IPS DF 4.7 (cell line): ENCODE results near the gene RABEP2.
"Not testable (repeated sequence)": the region's sequence is repeated elsewhere in the genome, so short reads cannot be mapped to it uniquely, and the experiment has no call there.

Experiments
- DNase-seq: peaks from one replicate; pipeline ENCODE4 v3.0.0-alpha.2; 2013; ENCODE audit warnings: low spot score; ENCODE audit errors: extremely low read depth

The RABEP2 gene

DNA sequence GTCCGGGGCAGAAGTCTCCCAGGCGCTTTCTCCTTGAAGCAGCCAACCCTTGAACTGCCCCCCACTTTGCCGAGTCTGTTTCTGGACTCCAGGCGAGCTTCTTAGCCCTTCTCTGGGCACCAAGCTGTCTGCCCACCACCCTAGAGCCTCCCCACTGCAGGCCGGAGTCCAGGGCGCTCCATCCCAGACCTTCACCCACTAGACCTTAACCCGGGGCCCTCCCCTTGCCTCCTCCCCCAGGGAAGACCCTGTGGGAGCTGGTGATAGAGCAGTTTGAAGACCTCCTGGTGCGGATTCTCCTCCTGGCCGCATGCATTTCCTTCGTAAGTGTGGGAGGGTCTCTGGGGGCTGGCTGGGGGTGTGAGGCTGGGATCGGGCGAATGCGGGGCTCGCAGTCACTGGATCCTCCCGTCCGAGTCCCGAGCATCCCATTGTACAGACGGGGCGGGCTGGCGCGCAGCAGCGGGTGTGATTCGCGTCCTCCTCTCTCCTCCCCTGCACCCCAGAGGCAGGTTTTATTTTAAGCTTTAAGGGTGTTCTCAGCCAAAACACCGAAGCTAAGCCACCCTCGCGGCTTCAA is 45.7 kb downstream of the RABEP2 start:
- DNase-seq, result no peak

DNA sequence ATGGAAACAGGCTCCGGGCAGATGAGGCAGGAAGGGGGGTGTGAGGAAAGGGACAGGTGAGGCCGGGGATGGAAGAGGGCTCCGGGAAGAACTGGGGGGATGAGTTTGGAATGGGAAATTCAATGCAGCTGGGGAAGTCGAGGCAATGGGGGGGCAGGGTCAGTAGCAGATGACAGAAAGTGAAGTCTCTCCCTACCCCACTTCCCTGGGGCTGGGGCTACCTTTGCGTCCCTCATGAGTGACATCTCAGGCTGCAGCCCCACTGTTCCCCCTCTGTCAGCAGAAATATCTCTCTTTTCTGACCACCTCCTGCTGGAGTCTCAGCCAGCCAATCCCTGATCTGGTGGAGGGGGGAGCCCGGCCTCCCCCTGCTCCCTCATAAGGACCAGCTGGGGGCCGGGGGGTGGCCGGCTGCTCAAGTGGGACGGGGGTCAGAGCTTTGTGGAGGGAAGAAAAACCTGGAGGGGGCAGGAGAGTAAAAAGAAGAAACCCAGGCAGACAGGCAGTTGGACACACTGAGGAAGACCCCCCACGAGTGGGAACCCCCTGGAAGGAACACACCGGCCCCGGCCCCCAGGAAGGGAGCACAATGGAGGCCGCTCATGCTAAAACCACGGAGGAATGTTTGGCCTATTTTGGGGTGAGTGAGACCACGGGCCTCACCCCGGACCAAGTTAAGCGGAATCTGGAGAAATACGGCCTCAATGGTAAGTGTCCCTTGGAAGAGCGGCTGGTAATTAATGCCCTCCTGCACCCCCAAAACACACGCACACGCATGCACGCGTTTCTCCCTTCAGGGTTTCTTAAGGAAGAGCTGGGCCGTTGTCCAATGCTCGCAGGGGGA is 46.7 kb downstream of the RABEP2 start, which contains the start of gene ATP2A1:
TSS of gene ATP2A1 (plus strand) at position 406 of the 844 bp plus-strand sequence. CDS start at position 590, 184 bp downstream.
- no peak for DNase-seq

DNA sequence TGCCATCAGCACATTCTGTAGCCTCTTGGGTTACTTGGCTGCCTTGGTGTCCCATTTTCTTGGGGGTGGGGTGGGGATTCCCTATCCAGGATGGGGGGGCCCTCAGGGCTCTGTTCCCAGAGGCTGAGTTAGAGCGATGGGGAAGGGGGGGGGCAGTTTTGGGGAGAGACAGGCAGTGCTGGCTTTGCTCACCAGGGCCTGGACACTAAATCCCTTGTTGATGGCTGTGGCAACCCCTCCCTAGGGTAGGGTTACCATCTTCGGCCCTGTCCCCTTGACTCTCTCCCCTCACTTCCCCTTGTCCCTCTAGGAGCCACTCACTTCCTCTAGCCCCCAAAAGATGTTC is 47.4 kb downstream of the RABEP2 start:
- no peak for DNase-seq

DNA sequence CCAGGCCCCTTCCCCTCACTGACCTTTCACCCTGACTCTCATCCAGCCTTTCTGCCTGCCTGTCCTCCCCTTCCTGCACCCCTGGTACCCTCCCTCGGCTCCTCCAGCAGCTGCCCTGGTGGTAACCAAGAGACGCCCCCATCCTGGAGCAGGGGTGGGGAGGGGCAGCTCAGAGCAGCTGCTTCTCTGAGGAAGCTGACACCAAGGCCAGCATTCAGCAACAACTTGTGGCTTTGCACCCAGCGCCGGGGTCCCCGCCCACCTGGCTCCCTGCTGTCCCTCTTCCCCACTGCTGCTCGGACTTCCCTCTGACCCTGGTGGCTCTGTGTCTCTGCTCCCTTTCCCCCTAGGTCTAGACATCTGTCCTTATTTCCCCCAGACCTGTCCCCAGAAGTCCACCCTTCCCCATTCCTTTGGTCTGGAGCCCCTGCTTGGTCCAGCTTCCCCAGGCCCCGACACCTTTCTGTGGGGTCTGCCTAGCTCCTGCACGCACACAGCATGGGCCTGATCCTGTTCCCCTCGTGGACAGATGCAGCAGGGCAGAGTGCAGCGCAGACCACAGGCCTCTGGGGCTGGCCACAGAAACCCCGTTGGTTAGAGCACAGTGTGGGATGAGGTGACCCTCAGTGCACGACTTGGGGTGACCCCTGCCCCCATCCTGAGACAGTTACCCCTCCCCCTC is 47.9 kb downstream of the RABEP2 start:
- no peak for DNase-seq

DNA sequence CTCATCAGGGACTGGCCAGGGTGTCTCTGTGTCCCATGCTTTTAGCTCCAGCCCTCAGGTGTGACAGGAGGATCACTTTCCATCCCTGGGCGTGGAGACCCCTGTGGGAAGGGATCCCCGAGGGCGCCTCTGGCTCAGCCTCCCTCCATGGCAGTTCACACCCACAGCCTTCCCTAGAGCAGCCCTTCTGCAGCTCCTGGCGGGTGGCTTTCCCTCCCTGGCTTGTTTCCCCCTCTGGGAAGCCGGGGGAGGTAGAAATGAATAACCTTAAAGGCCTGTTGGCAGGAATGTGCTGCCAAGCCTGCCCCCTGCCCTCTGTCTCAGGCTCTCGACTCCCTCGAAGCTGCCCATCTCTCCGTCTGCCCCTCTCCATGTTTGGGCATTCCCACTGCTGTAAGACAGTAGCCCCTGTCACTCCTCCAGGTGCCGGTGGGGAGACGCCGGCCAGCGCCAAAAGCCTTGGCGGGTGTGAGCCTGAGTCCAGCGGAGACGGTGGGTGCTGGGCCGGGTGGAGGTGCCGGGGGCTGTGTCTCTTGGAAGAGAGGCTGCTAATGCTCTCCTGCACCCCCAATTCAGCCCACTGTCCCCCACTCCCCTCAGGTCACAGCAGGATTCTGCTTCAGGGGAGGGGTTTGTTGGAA is 48.9 kb downstream of the RABEP2 start:
- DNase-seq, result no peak

DNA sequence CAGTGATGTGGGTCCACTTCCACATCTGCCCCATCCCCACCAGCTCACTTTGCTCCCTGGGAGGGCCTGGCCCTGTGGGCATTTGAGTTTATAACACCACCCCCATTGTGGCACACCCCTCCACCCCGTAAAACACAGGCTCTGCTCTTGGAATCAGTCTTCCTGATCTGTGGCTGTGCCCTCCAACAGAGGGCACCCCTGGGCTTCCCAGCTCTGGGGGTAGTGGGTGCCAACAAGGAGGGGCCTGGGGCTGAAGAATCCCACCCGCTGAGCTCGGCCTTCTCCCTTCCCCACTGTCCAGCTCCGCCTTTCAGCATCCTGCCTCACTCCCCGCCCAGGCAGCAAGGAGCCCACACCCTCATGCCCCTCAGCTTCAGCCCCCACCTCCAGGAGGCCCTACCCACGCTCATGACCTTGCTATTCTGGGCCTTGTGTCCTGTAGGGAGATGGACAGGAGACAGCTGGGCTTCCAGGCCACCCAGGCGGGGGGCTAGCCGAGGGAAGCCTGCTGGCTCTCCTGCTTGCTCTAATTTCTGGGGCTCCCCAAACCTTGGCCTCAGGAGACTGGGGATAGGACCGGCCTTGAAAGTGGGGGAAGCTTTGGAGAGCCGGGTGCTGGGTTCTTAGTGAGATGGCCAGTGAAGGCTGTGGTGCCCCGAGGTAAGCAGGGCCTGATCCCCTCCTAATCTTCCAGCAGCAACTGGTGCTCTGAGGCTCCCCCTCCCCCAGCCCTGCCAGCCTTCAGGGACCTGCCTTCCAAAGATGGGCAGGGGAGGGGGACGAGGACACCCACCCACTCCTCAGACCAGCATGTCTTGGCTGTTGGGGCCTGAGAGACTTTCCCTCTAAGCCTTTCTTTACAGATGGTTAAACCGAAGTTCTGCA is 49.7 kb downstream of the RABEP2 start:
- no peak for DNase-seq

DNA sequence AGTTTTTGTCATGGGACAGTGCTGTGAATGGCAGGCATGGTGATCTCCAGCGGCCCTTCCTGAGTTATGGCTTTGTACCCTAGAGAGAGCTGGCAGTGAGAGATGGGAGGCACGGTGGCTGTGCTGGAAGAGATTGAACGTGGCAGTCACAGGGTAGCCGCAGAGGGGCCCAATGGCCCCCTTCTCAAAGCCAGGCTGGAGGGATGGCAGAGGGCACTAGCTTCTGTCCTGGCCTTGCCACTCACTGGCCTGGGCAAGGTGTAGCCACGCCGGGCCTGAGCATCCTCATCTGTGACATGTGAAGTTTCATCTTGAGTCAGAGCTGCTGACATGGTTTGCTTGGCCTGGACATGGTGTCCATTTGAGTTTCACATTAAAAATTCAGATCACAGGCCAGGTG is 50.6 kb downstream of the RABEP2 start:
- DNase-seq, result no peak

DNA sequence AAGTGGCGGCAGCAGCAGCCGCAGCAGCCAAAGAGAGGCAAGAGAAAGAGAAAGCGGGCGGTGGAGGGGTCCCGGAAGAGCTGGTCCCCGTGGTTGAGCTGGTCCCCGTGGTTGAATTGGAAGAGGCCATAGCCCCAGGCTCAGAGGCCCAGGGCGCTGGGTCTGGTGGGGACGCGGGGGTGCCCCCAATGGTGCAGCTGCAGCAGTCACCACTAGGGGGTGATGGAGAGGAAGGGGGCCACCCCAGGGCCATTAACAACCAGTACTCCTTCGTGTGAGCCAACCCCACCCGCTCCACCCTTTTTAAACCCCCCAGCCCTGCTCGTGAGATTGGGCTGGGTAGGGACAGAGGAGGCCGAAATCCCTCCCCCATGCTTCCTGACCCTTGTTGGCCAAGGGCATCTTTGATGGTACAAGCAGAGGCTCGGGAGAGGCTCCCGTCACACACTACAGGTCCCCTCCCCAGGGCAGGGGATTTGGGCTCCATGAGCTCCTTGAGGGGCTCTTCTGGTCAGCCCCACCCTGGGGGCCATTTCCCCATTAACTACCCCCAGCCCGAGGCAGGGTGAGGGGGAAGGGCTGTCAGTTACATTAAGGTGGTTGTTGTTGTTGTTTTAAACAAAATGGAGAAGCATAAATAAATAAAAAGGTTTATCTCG is 51.4 kb downstream of the RABEP2 start:
- no peak for DNase-seq

DNA sequence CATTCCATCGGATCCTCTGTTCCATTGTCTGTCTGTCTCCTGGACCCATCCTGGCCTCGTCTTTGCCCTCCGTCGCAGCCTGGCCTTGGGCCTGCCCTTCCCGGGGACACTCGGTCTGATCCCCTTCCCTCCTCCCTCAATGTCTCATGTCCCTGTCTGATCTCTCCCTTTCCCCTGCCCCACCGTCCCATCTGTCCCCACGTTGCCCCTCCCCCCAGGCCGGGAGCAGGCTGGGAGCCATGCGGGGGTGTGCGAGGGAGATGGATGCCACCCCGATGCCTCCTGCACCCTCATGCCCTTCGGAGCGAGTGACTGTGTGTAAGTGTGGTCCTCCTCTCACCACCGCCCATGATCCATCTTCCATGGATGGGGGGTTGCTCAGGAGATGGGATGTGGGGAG is 52.1 kb downstream of the RABEP2 start:
- DNase-seq, result no peak

DNA sequence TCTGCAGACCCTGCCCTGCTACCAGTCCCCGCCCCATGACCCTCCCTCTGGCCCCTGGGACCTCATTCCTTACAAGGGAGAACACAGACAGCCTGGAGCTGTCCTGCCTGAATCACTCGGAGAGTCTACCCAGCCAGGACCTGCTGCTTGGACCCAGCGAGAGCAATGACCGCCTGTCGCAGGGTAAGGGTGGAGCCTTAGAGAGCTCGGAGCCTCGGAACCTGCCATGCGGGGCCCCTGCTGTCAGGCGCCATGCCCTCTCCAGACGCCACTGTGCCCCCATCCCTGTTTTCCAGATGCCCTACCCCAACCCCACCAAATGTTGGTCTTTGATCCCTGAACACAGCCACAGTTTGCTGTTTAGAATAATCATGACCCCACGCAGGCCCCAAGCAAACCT is 55.8 kb downstream of the RABEP2 start:
- DNase-seq, result no peak

DNA sequence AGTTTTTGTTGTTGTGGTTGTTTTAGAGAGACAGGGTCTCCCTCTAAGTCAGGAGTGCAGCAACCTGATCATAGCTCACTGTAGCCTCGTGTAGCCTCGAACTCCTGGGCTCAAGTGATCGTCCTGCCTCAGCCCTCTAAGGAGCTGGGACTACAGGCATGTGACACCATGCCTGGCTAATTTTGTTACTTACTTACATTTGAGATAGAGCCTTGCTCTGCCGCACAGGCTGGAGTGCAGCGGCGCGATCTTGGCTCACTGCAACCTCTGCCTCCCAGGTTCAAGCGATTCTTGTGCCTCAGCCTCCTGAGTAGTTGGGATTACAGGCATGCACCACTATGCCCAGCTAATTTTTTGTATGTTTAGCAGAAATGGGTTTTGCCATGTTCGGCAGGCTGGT is 57.4 kb downstream of the RABEP2 start:
- DNase-seq, result not testable (repeated sequence)

DNA sequence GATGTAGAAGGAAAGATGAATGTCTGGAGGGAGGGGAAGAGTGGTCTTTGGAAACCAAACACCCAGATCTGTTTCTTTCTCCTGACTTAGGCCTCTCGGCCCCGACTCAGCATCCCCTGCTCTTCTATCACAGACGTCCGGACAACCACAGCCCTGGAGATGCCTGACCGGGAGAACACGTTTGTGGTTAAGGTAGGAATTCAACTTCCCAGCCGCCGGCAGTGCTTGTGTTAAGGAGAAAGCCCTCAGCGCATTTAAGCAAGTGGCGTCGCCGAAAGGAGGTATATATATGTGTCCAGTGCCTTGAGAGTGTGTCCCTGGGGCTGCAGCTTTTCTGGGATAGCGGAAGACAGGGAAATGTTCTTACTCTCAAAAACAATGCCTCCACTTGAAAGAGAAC is 57.8 kb downstream of the RABEP2 start:
- no peak for DNase-seq

DNA sequence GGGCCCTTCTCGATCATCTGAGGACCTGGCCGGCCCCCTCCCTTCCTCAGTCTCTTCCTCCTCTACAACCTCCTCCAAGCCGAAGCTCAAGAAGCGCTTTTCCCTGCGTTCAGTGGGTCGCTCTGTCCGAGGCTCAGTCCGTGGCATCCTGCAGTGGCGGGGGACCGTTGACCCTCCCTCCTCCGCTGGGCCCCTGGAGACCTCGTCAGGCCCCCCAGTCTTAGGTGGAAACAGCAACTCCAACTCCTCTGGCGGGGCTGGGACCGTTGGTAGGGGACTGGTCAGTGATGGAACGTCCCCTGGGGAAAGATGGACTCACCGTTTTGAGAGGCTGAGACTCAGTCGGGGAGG is 58.6 kb downstream of the RABEP2 start:
- DNase-seq, result no peak

DNA sequence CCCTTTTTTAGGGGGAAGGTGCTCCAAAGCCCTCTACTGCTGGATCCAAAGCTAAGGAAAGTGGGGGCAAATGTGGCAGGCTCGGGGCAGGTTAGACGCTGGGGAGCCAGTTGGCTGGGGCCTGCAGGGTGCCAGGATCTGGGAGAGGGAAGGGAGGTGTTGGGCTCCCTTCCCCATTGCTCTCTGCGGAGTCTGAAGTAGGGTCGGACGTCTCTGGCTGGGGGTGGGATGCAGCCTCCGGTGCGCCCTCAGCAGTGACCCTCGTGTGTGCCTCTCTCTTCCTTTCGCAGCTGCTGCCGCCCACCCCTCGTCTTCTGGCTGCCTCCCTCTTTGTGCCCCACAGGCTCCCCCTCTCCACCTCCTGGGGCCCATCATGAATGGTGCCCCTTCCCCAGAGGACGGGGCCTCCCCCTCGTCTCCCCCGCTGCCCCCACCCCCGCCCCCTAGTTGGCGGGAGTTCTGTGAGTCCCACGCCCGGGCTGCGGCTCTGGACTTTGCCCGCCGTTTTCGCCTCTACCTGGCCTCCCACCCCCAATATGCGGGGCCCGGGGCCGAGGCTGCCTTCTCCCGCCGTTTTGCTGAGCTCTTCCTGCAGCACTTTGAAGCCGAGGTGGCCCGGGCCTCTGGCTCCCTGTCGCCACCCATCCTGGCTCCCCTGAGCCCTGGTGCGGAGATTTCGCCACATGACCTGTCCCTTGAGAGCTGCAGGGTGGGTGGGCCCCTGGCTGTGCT is 59.1 kb downstream of the RABEP2 start:
- no peak for DNase-seq

DNA sequence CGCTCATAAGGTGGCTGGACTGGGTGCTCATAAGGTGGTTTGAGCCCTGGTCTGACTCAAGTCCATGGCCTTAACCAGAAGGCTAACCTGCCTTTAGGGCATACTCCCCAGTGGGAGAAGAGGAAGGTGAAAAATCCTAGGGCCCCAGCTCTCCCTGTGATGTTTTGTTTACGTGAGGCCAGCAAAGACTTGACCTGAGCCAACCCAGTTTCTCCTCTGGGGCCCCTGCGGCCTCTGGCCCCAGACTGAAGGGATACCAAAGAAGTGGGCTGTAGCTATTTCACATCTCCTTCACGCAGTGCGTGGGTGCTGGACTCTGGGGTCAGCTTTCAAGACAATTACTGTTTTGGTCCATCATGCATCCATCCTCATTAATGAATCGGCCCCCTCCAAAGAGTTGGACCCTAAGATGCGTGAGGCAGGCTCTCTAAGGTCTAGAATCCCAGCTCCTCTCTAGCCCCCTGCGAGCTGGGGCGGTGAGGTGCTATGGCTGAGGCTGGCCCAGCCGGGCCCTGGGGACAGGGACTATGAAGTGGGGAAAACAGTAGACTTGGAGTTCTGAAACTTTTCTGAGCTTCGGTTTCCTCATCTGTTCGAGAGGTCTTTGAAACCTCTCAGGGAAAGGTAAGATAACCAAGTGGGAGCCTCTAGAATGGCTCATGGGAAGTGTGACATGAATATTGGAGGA is 59.9 kb downstream of the RABEP2 start:
- no peak for DNase-seq

DNA sequence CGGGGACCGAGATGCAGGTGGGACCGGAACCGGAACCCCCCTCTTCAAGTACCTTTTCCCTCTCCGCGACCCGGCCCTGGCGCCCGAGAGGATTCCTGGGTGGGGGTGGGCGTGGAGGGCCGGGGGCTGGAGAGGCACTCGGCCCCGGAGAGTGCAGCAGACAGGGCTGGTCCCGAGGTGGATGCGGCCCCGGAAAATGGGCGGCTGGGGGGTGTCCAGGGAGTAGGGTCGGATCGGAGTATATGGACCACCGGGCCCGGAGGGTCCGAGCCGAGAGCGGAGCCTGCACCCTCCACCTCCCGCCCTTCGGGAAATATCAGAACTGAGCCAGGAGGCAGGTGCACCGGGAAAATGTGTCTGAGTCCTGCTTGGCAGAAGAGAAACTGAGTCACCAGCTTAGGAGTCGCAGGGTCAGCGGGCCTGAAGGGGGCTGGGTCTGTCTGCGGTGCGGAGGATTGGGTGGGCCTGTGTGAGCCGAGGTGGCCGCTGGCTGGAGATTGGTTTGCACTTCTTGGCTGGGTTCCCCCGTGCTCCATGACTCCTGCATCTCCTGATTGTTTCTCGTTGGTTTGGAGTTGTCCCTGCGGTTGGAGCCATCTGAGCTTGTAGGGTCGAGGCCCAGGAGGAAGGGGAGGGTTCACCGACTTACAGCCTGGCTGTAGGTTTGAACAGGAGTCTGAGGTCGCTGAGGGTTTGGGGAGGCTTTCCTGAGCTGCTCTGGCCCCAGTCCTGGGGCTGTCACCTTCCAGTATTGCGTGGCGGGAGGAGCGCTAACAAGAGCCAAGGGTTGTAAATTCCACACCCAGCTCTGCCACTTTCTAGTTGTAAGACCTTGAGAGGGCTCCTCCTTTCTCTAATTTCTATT is 60.9 kb downstream of the RABEP2 start:
- no peak for DNase-seq

DNA sequence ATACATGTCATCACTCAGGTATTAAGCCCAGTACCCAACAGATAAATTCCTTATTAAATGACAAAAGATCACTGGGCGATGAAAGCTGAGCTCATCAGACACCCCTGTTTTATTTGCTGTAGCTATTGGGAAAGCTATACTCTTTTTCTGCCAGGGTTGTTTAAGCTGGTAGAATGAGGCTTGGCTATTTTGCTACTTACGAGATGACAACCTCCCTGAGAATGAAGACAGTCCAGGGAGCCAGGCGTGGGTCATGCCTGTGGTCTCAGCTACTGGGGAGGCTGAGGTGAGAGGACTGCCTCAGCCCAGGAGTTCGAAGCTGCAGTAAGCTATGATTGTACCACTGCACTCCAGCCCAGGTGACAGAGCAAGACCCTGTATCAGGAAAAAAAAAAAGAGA is 65.7 kb downstream of the RABEP2 start:
- DNase-seq, result no peak

DNA sequence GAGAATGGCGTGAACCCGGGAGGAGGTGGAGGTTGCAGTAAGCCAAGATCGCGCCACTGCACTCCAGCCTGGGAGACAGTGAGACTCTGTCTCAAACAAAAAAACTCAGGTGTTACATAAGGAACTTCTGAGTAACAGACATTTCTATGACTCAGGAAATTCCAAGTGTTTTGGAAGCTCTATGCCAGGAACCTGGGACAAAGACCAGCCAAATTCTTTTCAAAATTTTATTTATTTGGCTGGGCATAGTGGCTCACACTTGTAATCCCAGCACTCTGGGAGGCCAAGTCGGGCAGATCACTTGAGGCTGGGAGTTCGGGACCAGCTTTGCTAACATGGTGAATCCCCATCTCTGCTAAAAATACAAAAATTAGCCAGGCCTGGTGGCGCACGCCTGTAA is 66.6 kb downstream of the RABEP2 start:
- no peak for DNase-seq
